Dermis lymphatic vessel endothelial cell (primary cell): Measurements from ENCODE around the gene C1RL. TPM values are rescaled to one million over a fixed set of nuclear protein-coding genes. Genes with fewer than 3 reads are reported as not detected.

Experiments
- total RNA-seq: library from RNA; depleted of rRNA; stranded (reverse); fragments of >200 nt; gene quantifications from 2 replicates; pipeline ENCODE4 v1.2.1, GENCODE V29; 2014

Gene C1RL, protein sequence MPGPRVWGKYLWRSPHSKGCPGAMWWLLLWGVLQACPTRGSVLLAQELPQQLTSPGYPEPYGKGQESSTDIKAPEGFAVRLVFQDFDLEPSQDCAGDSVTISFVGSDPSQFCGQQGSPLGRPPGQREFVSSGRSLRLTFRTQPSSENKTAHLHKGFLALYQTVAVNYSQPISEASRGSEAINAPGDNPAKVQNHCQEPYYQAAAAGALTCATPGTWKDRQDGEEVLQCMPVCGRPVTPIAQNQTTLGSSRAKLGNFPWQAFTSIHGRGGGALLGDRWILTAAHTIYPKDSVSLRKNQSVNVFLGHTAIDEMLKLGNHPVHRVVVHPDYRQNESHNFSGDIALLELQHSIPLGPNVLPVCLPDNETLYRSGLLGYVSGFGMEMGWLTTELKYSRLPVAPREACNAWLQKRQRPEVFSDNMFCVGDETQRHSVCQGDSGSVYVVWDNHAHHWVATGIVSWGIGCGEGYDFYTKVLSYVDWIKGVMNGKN
- 12.4 and 15.0 TPM in 2 replicates for total RNA-seq

DNA sequence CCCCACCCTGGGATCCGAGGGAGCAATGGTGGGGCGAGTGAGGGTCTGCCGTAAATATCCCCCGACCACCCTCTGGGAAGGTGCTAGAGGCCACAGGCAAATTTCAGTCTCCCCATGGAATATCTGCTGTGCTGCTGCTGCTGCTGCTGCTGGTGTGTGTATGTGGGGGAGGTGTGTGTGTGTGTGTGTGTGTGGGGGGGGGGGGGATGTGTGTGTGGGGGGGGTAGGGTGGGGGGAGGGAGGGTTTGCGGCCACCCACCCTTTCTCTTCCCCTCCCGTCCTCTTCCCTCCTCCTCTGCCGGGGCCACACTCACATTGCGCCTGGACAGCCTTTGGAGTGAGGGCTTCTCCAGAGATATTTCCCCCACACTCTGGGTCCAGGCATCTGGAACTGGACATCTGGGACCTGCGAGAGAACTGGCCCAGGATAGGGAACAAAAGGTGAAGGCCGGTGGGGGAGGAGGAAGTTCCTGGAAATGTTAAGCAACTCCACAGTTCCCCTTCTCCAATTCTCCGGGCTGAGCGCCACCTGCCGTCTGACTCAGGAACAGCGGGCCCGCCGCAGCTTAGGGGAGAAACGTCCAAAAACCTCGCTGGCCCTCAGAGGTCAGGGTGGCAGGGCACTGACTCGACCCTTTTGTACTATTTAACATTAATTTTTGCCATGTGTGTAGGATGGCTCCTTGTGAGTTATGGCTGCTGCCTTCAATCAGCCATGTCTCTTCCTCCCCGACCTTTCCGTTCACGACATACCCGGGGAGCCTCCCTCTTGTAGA, at the start of gene C1RL:
Gene C1RL (minus strand): TSS at position 419 of the 776 bp plus-strand sequence. CDS start 34 bp downstream, at position 385.

DNA sequence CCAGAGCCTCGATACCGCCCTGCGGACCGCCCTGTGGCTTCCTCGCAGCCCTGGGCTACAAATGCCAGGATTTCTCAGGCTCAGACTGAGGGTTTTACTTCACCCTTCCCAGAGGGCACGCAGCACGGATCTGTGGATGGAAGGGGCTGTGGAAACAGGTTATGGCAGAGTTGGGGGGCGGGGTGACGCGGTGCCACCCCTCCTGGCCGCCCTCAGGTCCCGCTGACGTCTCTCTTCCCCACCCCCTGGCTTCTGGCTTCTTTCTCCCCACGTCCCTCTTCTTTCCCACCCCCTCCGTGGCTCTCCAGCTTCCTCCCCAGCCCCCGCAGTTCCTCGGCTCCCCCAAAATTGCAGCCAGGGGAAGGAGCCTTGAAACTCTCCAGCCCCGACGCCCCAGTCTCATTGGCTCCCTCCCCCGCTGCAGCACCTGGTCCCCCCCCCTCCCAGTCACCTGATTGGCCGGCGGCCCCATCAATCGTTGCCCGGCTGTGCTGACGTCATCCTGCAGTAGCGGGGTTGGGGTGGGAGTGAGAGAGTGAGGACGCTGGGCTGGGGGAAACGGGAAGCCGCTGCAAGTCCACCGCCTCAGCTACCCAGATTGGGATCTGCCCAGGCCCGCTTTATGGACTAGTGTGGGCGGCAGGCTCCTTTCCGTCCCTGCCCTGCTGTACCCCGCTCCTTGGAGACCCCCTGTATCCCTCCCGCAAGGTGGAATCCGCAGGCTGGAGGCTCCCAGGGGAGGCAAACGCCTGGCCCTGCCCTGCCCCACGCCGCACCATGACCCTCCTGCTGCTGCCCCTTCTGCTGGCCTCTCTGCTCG, 21.1 kb upstream of the C1RL start, which contains the start of gene CLSTN3:
Gene CLSTN3 (plus strand): TSS at position 500 of the 820 bp plus-strand sequence. CDS start 278 bp downstream, at position 778.

DNA sequence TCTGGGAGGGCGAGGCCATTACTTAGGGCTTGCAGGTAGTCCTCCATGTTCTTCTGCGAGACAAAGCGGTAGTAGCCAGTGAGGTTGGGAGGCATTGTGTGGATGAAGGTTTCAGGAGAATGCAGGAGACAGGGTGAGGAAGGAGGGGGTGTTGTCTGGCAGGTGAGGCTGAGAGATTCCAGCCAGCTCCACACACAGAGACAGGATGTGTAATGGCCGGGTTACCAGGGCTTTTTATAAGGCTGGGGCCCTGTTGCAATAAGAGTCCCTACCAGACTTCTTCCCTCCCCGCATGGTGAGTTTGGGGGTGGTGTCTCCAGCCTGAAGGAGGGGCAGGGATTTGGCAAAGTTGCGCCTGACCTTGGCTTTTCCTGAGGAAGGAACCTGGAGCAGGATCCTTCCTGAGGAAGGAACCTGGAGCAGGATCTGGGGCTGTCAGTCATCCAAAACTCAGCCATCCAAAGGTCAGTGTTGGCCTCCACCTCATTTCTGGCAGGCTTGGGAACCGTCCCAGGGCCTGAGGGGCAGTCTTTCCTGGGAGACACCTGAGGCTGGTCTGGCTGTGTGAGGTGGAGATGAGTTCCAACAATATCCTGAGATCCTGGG, 19.8 kb upstream of the C1RL start, which contains the start of gene RBP5:
Gene RBP5 (minus strand): TSS at position 209 of the 606 bp plus-strand sequence. CDS start 114 bp downstream, at position 95.

DNA sequence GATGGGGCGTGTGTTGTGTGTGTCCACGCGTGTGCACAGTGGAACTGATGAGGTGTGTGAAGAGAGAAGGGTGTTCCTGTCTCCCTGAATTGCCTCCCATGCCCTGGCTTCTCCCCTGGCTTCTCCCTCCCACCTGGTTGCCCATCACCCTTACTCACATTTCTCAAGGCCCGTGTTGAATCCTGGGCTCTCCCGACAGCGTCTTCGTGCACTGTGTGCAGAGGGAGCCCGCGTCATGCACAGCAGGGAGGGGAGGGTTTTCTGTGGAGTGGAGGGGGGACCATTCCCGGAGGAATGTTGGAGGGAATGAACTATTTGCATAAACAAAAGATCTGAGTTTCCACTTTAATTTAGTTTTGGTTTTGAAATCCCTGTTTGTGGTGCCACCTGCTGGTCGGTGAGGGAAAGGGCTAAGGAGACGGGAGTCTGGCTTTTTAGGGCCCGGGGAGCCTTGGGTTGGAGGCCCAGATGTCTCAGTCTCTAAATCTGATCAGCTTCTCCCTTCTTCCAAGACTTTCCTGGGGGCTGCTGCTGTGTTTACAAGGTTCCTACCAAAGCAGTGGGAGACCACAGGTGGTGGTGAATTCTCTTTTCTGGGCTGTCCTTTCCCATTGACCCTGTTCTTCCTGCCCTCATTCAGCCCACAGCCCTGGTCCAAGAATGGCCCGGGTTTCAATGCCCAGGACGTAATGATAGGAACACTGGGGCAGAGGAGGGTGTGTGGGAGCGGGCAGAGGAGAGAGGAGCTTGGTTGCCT, 16.6 kb downstream of the C1RL start, which contains the start of gene C1R:
Gene C1R (minus strand): TSS at position 217 of the 757 bp plus-strand sequence. CDS start 57 bp downstream, at position 160.

DNA sequence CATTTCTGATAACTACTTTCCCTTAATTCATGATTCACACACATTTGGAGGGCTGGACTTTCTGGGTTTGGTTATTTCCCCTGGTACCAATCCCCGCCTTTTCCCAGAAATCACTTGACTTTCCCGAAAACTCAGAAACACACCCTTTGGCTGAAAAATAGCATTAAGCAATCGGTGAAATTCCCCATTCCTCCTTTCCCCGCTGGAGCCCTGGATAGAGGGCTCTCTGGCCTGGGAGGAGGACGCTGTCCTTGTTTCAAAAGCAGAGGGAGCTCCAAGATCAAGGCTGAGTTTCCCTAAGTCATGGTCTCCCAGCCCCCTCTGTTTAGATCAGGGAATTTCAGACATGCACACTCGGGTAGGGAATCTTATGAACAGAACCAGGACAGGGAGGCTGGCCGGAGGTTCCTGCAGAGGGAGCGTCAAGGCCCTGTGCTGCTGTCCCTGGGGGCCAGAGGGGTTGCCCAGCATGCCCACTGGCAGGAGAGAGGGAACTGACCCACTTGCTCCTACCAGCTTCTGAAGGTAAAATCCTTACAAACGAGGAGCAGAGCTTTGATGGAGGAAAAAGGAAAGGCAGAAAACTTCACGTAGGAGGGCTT, 48.6 kb downstream of the C1RL start, which contains the start of gene C1S:
Gene C1S (plus strand): TSS at position 366 of the 602 bp plus-strand sequence. CDS start 1,195 bp downstream, outside the sequence.

Other genes with a start within 250 kb of the C1RL start
- gene TPI1, start 241.7 kb downstream of the C1RL start, total RNA-seq: 630 and 802 TPM in 2 replicates
- gene SPSB2, start 235.9 kb downstream of the C1RL start, total RNA-seq: 3.4 and 4.2 TPM in 2 replicates
- gene LRRC23, start 204.4 kb downstream of the C1RL start, total RNA-seq: 2.0 and 3.8 TPM in 2 replicates
- gene ENO2, start 194.6 kb downstream of the C1RL start, total RNA-seq: 0.60 and 1.1 TPM in 2 replicates
- 5.5 and 5.8 TPM in 2 replicates for gene ATN1, start 181.3 kb downstream of the C1RL start, total RNA-seq
- gene RNU7-1, start 165.4 kb downstream of the C1RL start, total RNA-seq: not detected in 2 replicates
- 163 and 168 TPM in 2 replicates for gene C12orf57, start 165.2 kb downstream of the C1RL start, total RNA-seq
- 3.3 and 3.5 TPM in 2 replicates for gene PTPN6, start 157.9 kb downstream of the C1RL start, total RNA-seq
- gene PHB2, start 138.6 kb downstream of the C1RL start, total RNA-seq: 147 and 175 TPM in 2 replicates
- gene EMG1, start 138.3 kb downstream of the C1RL start, total RNA-seq: 26.4 and 33.7 TPM in 2 replicates
- gene LPCAT3, start 90.7 kb downstream of the C1RL start, total RNA-seq: 9.4 and 10.8 TPM in 2 replicates
- gene C1S, start 48.5 kb downstream of the C1RL start, total RNA-seq: 0.09 and 0.65 TPM in 2 replicates
- gene C1R, start 16.8 kb downstream of the C1RL start, total RNA-seq: 0.43 and 1.5 TPM in 2 replicates
- 0.22 and 0.26 TPM in 2 replicates for gene RBP5, start 19.7 kb upstream of the C1RL start, total RNA-seq
- gene CLSTN3, start 21.2 kb upstream of the C1RL start, total RNA-seq: 10.3 and 20.3 TPM in 2 replicates
- gene PEX5, start 80.5 kb upstream of the C1RL start, total RNA-seq: 31.4 and 38.8 TPM in 2 replicates
- gene ACSM4, start 194.9 kb upstream of the C1RL start, total RNA-seq: not detected in 2 replicates